ENCODE data around the gene MTERF2.

Gene MTERF2

DNA sequence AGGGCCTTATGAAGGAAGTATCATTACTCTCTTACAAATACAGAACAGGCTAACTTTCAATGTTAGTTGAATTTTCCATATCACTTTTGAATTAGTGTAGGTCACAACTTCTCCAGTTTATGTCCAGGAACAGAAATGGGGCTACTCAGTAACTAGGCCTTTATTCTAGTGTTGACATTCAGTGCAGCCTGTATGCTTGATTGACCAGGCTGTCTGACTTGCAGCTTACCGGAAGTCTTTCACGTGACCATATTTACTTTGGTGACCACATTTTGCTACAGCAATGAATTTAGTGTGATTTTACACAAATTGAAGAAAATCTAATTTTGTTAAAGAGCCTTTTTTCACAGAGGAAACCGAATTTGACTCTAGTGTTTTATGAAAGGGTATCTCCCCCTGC lies 12.4 kb downstream of the MTERF2 start:
- no peaks in the 10 kb centered on the region for H3K9me3 ChIP-seq (ENCODE audit: insufficient read depth, low read depth, low read length)
- H2AFZ ChIP-seq (ENCODE audit: insufficient read depth, low read length, poor library complexity) = no peak overlapping the region
- no peak overlapping the region for H4K8ac ChIP-seq (ENCODE audit: low read depth, low read length)
- no peak overlapping the region for H3K4me2 ChIP-seq (ENCODE audit: low read length)
- H3K36me3 ChIP-seq (ENCODE audit: control insufficient read depth in 1 of 2, insufficient read depth in 2 of 2, low read length in 2 of 2) = peaks cover 3 to 9% of the 10 kb centered on the region in 2 experiments
- no peak overlapping the region for H3K9ac ChIP-seq (ENCODE audit: low read length)
- no peak overlapping the region for H3K4me3 ChIP-seq (ENCODE audit: low read depth, low read length)
- H3K4me1 ChIP-seq (ENCODE audit: control insufficient read depth in 1 of 2, insufficient read depth in 2 of 2, low read length in 2 of 2) = no peaks in the 10 kb centered on the region
- no peak overlapping the region for H3K18ac ChIP-seq (ENCODE audit: low read length)
- WGBS (ENCODE audit: extremely low coverage, insufficient coverage, insufficient read length) = no CpG with 5 or more reads among the region's 3 CpGs
- no peak for DNase-seq
- no peaks in the 10 kb centered on the region for H3K79me2 ChIP-seq (ENCODE audit: control insufficient read depth, insufficient read depth, low read length, poor library complexity)
- no peaks in the 10 kb centered on the region for H3K27me3 ChIP-seq (ENCODE audit: insufficient read depth, low read length)
- H4K91ac ChIP-seq (ENCODE audit: low read depth, low read length) = no peak overlapping the region
- H2AK5ac ChIP-seq (ENCODE audit: low read length) = no peak overlapping the region
- no peak overlapping the region for H3K27ac ChIP-seq (ENCODE audit: low read depth, low read length)
- H2BK120ac ChIP-seq (ENCODE audit: insufficient read depth, low read length, poor library complexity) = no peak overlapping the region
- H4K12ac ChIP-seq (ENCODE audit: low read depth, low read length) = no peak overlapping the region
- no peak overlapping the region for H3K14ac ChIP-seq (ENCODE audit: low read length)
- no peak overlapping the region for H3K23ac ChIP-seq (ENCODE audit: low read length)
- no peak overlapping the region for H2BK5ac ChIP-seq (ENCODE audit: low read depth, low read length, poor library complexity)
- H3K4ac ChIP-seq (ENCODE audit: low read depth, low read length) = no peak overlapping the region
- H2BK12ac ChIP-seq (ENCODE audit: low read length) = no peak overlapping the region
- H3K79me1 ChIP-seq (ENCODE audit: low read length) = no peaks in the 10 kb centered on the region

DNA sequence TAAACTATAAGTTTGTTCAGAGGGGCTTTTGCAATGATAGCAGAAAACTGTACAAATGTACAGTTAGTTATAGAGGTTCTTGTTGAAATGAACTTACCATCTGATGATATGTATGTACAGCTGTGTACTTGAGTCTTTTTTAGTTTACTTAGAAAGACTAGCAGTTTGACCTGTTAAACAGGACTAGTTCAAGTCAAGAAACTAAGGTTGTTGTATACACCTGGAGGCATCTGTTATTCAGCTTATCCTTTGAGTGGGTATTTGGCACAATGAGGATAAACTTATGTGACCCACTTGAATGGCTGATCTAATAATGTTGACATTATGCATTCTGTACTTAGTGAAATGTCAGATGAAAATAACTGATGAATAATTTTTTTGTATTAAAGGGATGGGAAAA lies 13.4 kb downstream of the MTERF2 start:
- Histone ChIP-seq H2BK120ac (ENCODE audit: insufficient read depth, low read length, poor library complexity) (no peak overlapping the region), H4K91ac (ENCODE audit: low read depth, low read length) (no peak overlapping the region), H3K4me3 (ENCODE audit: low read depth, low read length) (no peak overlapping the region), H2BK5ac (ENCODE audit: low read depth, low read length, poor library complexity) (no peak overlapping the region), H3K79me1 (ENCODE audit: low read length) (no peaks in the 10 kb centered on the region), H3K36me3 (ENCODE audit: control insufficient read depth in 1 of 2, insufficient read depth in 2 of 2, low read length in 2 of 2) (peaks cover 5 to 10% of the 10 kb centered on the region in 2 experiments), H3K27me3 (ENCODE audit: insufficient read depth, low read length) (no peaks in the 10 kb centered on the region), H3K79me2 (ENCODE audit: control insufficient read depth, insufficient read depth, low read length, poor library complexity) (no peaks in the 10 kb centered on the region), H3K18ac (ENCODE audit: low read length) (no peak overlapping the region), H3K4me2 (ENCODE audit: low read length) (no peak overlapping the region), H4K8ac (ENCODE audit: low read depth, low read length) (no peak overlapping the region), H3K9me3 (ENCODE audit: insufficient read depth, low read depth, low read length) (no peaks in the 10 kb centered on the region), H2AFZ (ENCODE audit: insufficient read depth, low read length, poor library complexity) (no peak overlapping the region), H3K9ac (ENCODE audit: low read length) (no peak overlapping the region), H2BK12ac (ENCODE audit: low read length) (no peak overlapping the region), H3K4ac (ENCODE audit: low read depth, low read length) (no peak overlapping the region), H3K27ac (ENCODE audit: low read depth, low read length) (no peak overlapping the region), H2AK5ac (ENCODE audit: low read length) (no peak overlapping the region), H4K12ac (ENCODE audit: low read depth, low read length) (no peak overlapping the region), H3K23ac (ENCODE audit: low read length) (no peak overlapping the region), H3K14ac (ENCODE audit: low read length) (no peak overlapping the region), H3K4me1 (ENCODE audit: control insufficient read depth in 1 of 2, insufficient read depth in 2 of 2, low read length in 2 of 2) (no peaks in the 10 kb centered on the region)
- DNase-seq = no peak

DNA sequence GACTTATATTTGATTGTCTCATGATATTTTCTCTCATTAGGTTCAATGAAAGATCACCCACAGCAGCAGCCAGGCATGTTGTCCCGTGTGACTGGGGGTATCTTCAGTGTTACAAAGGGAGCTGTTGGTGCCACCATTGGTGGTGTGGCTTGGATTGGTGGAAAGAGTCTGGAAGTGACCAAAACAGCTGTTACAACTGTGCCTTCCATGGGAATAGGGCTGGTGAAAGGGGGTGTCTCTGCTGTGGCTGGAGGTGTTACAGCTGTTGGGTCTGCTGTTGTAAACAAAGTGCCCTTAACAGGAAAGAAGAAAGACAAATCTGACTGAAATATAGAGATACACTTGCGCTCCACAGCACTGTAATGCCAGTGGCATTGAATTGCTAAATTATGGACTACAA lies 15.9 kb downstream of the MTERF2 start:
- H2AFZ ChIP-seq (ENCODE audit: insufficient read depth, low read length, poor library complexity) = no peak overlapping the region

DNA sequence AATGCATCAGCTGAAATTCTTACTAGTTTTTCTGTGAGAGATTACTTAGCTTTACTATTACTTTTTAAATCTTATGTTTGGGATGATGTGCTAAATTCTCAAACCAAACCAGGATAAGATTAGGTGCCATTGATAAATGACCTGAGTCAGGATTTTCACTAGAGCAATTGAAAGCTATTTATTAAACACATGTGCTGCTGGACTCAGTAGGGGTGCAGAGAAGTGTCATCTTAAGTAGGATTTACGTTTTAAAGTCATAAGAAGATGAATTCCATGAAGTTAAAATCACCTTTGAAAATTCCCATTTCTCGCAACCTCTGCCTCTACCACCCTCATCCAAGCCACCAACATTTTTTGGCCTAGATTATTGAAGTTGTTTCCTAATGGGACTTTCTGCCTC lies 22.4 kb downstream of the MTERF2 start:
- Histone ChIP-seq H3K23ac (ENCODE audit: low read length) (no peak overlapping the region), H4K8ac (ENCODE audit: low read depth, low read length) (no peak overlapping the region), H3K9me3 (ENCODE audit: insufficient read depth, low read depth, low read length) (no peaks in the 10 kb centered on the region), H4K12ac (ENCODE audit: low read depth, low read length) (no peak overlapping the region), H3K4ac (ENCODE audit: low read depth, low read length) (no peak overlapping the region), H3K4me3 (ENCODE audit: low read depth, low read length) (no peak overlapping the region), H3K79me2 (ENCODE audit: control insufficient read depth, insufficient read depth, low read length, poor library complexity) (peaks cover 2% of the 10 kb centered on the region), H3K79me1 (ENCODE audit: low read length) (no peaks in the 10 kb centered on the region), H2AFZ (ENCODE audit: insufficient read depth, low read length, poor library complexity) (no peak overlapping the region), H3K4me1 (ENCODE audit: control insufficient read depth in 1 of 2, insufficient read depth in 2 of 2, low read length in 2 of 2) (no peaks in the 10 kb centered on the region), H3K18ac (ENCODE audit: low read length) (no peak overlapping the region), H2BK120ac (ENCODE audit: insufficient read depth, low read length, poor library complexity) (no peak overlapping the region), H3K27ac (ENCODE audit: low read depth, low read length) (no peak overlapping the region), H2BK5ac (ENCODE audit: low read depth, low read length, poor library complexity) (no peak overlapping the region), H3K36me3 (ENCODE audit: control insufficient read depth in 1 of 2, insufficient read depth in 2 of 2, low read length in 2 of 2) (peaks cover 9 to 13% of the 10 kb centered on the region in 2 experiments), H2AK5ac (ENCODE audit: low read length) (no peak overlapping the region), H4K91ac (ENCODE audit: low read depth, low read length) (no peak overlapping the region), H3K9ac (ENCODE audit: low read length) (no peak overlapping the region), H3K14ac (ENCODE audit: low read length) (no peak overlapping the region), H3K4me2 (ENCODE audit: low read length) (no peak overlapping the region), H2BK12ac (ENCODE audit: low read length) (no peak overlapping the region), H3K27me3 (ENCODE audit: insufficient read depth, low read length) (no peaks in the 10 kb centered on the region)
- peak; percentile 25 to 63 for DNase-seq
- WGBS (ENCODE audit: extremely low coverage, insufficient coverage, insufficient read length) = no CpG with 5 or more reads among the region's 2 CpGs

More for the DNA sequence above, 15.9 kb downstream of the MTERF2 start:
- no peak overlapping the region for H3K9ac ChIP-seq (ENCODE audit: low read length)
- H2AK5ac ChIP-seq (ENCODE audit: low read length) = no peak overlapping the region
- no peak overlapping the region for H3K4me2 ChIP-seq (ENCODE audit: low read length)
- no peak overlapping the region for H2BK120ac ChIP-seq (ENCODE audit: insufficient read depth, low read length, poor library complexity)
- no peaks in the 10 kb centered on the region for H3K4me1 ChIP-seq (ENCODE audit: control insufficient read depth in 1 of 2, insufficient read depth in 2 of 2, low read length in 2 of 2)
- no CpG with 5 or more reads among the region's 2 CpGs for WGBS (ENCODE audit: extremely low coverage, insufficient coverage, insufficient read length)
- no peak overlapping the region for H3K27ac ChIP-seq (ENCODE audit: low read depth, low read length)
- H2BK5ac ChIP-seq (ENCODE audit: low read depth, low read length, poor library complexity) = no peak overlapping the region
- no peak for DNase-seq
- no peaks in the 10 kb centered on the region for H3K79me1 ChIP-seq (ENCODE audit: low read length)
- no peak overlapping the region for H2BK12ac ChIP-seq (ENCODE audit: low read length)
- H3K4me3 ChIP-seq (ENCODE audit: low read depth, low read length) = no peak overlapping the region
- H3K14ac ChIP-seq (ENCODE audit: low read length) = no peak overlapping the region
- peaks cover 8 to 13% of the 10 kb centered on the region in 2 experiments for H3K36me3 ChIP-seq (ENCODE audit: control insufficient read depth in 1 of 2, insufficient read depth in 2 of 2, low read length in 2 of 2)
- no peak overlapping the region for H4K91ac ChIP-seq (ENCODE audit: low read depth, low read length)
- H3K9me3 ChIP-seq (ENCODE audit: insufficient read depth, low read depth, low read length) = no peaks in the 10 kb centered on the region
- no peak overlapping the region for H4K8ac ChIP-seq (ENCODE audit: low read depth, low read length)
- no peak overlapping the region for H3K23ac ChIP-seq (ENCODE audit: low read length)
- H3K18ac ChIP-seq (ENCODE audit: low read length) = no peak overlapping the region
- H3K27me3 ChIP-seq (ENCODE audit: insufficient read depth, low read length) = no peaks in the 10 kb centered on the region
- H3K79me2 ChIP-seq (ENCODE audit: control insufficient read depth, insufficient read depth, low read length, poor library complexity) = no peaks in the 10 kb centered on the region
- no peak overlapping the region for H4K12ac ChIP-seq (ENCODE audit: low read depth, low read length)
- no peak overlapping the region for H3K4ac ChIP-seq (ENCODE audit: low read depth, low read length)

Data from trophoblast cell (in vitro differentiated cells and primary cell).